Smooth muscle cell (in vitro differentiated cells): ENCODE measurements around the gene KIAA1671. TPM values are rescaled to one million over a fixed set of nuclear protein-coding genes. Genes with fewer than 3 reads are reported as not detected.

Experiments
- DNase-seq: peaks from one replicate; lab custom pipeline; 2025; ENCODE audit not compliant: unreplicated experiment; lab: John Stamatoyannopoulos, UW
- H2AFZ ChIP-seq: fragments of 200-600 bp; sonication (generic); 2 replicates; pipeline ENCODE4 v1.6.0; 2016; ENCODE audit warnings: antibody characterized with exemption, low read depth, mild to moderate bottlenecking
- H3F3A ChIP-seq: fragments of 200-600 bp; sonication (generic); 2 replicates; pipeline ENCODE4 v1.6.0; 2017; ENCODE audit warnings: antibody characterized with exemption, low read depth
- H3K27ac ChIP-seq: fragments of 200-600 bp; sonication (generic); 2 replicates; pipeline ENCODE4 v1.5.1; 2016; ENCODE audit warnings: low read depth, mild to moderate bottlenecking
- H3K27me3 ChIP-seq: fragments of 200-600 bp; sonication (generic); 2 replicates; pipeline ENCODE4 v1.6.1; 2016; ENCODE audit warnings: low read depth, mild to moderate bottlenecking
- H3K36me3 ChIP-seq: fragments of 200-600 bp; sonication (generic); 2 replicates; pipeline ENCODE4 v1.5.1; 2016; ENCODE audit warnings: low read depth
- H3K4me1 ChIP-seq: fragments of 200-600 bp; sonication (generic); 2 replicates; pipeline ENCODE4 v1.5.1; 2016; ENCODE audit warnings: low read depth
- H3K4me2 ChIP-seq: fragments of 200-600 bp; sonication (generic); 2 replicates; pipeline ENCODE4 v1.6.0; 2016; ENCODE audit warnings: mild to moderate bottlenecking
- H3K4me3 ChIP-seq: fragments of 200-600 bp; sonication (generic); 2 replicates; pipeline ENCODE4 v1.5.1; 2016; ENCODE audit warnings: mild to moderate bottlenecking
- H3K79me2 ChIP-seq: fragments of 200-600 bp; sonication (generic); 2 replicates; pipeline ENCODE4 v1.6.0; 2016; ENCODE audit warnings: low read depth, mild to moderate bottlenecking
- H3K9ac ChIP-seq: fragments of 200-600 bp; sonication (generic); 2 replicates; pipeline ENCODE4 v1.6.0; 2016; ENCODE audit warnings: low read depth
- H3K9me3 ChIP-seq: fragments of 200-600 bp; sonication (generic); replicated peaks from 2 replicates; pipeline ENCODE4 v1.5.1; 2016; ENCODE audit warnings: low read depth
- H4K20me1 ChIP-seq: fragments of 200-600 bp; sonication (generic); 2 replicates; pipeline ENCODE4 v1.6.0; 2016; ENCODE audit warnings: low read depth
- CTCF ChIP-seq: fragments of 200-600 bp; sonication (generic); IDR thresholded peaks from 2 replicates; pipeline ENCODE4 v1.5.1; 2017; ENCODE audit warnings: borderline replicate concordance, mild to moderate bottlenecking, antibody characterized with exemption; ENCODE audit not compliant: insufficient read depth, poor library complexity, severe bottlenecking
- WGBS: methylation state at CpG from one replicate; pipeline ENCODE4 v1.1.7; 2016; ENCODE audit warnings: low lambda C conversion rate; 5-methylcytosine and 5-hydroxymethylcytosine counted together
- polyA plus RNA-seq: library from polyadenylated mRNA; unstranded; fragments of >200 nt; fragmentation: Nextera tagmentation; extraction: Ambion mirVana; gene quantifications from 2 replicates; pipeline ENCODE4 v1.2.1, GENCODE V29; 2016
- total RNA-seq: library from RNA; depleted of rRNA; stranded (reverse); fragments of >200 nt; gene quantifications from 2 replicates; pipeline ENCODE4 v1.2.3, GENCODE V29; 2014

The KIAA1671 gene
- total and polyA plus RNA-seq, 2 experiments from 2014 or later = 1.7 to 7.6 TPM

DNA sequence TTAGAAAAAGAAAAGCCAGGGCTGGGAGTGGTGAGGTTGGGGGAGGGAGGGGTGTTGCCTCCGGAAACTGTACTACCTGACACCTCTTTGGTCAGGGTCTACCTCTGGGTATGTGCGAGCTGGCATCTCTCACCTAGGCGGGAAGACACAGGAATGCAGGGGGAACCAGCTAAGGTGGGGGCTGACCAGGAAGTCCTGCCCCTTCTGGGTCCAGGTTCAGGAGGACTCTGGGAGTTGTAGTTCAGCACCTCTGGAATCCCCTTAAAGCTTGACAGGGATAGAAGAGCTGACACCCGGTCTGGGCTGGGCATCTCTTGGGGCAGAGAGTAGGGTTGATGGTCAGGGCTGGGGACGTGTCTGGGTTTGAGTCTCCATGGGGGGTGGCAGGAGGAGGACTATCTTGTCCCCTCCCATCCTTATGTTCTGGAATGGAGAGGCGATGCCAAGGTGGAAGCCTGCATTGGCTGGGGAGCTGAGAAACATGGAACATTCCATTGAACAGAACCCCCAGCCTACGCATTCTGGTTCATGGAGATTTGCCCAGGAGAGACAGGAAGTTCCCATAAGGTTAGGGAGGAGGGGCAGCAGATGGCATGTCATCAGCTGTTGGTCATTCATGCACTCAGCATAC, 2.1 kb upstream of the KIAA1671 start:
- Histone ChIP-seq H3K79me2 (peaks cover 2% of the 10 kb centered on the region), H3K9me3 (no peaks in the 10 kb centered on the region), H3K4me3 (peak overlapping the region; percentile 20), H3K9ac (no peak overlapping the region), H4K20me1 (no peaks in the 10 kb centered on the region), H3F3A (peaks cover 4% of the 10 kb centered on the region), H2AFZ (no peak overlapping the region), H3K27me3 (no peaks in the 10 kb centered on the region), H3K36me3 (no peaks in the 10 kb centered on the region), H3K27ac (no peak overlapping the region), H3K4me1 (peaks cover 16% of the 10 kb centered on the region), H3K4me2 (peak overlapping the region; percentile 60)
- no peak for DNase-seq
- TF ChIP-seq CTCF = no peak
- WGBS = 37% methylated on average over 7 of the region's 7 CpGs

DNA sequence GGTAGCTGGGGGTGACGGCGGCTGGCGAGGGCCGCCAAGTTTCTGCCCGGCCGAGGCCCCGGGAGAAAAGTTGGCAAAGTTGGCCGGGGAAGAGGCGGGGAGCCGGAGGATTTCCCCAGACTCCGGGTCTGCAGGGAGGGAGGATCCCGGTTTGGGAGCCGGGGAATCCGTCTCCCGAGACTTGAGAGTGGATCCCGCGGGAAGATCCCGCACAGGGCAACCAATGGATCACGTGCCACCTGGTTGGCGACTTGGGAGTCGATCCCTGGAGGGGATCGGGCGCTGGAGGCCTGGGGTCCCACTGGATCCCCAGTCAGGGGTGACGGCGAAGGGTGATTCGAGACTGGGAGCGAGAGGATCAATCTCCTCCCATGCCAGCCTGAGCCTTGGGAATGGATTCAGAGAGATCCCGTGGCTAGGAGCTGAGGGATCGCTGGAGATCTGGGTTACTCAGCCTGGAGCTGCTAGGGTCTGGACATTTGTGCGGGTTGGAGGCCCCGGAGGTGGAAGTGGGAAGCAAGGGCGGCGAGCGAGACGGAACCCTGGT, 394 bp downstream of the KIAA1671 start:
- TF ChIP-seq CTCF = no peak
- peaks cover 16% of the 10 kb centered on the region for H3K4me1 ChIP-seq
- peak; percentile 78 for DNase-seq
- H3K27ac ChIP-seq = peak overlapping the region; percentile 8
- H3F3A ChIP-seq = peaks cover 4% of the 10 kb centered on the region
- H3K79me2 ChIP-seq = peaks cover 16% of the 10 kb centered on the region
- no peaks in the 10 kb centered on the region for H3K9me3 ChIP-seq
- peak overlapping the region; percentile 84 for H3K4me2 ChIP-seq
- peak overlapping the region; percentile 99 for H2AFZ ChIP-seq
- H3K9ac ChIP-seq = peak overlapping the region; percentile 82
- peak overlapping the region; percentile 61 for H3K4me3 ChIP-seq
- H3K36me3 ChIP-seq = no peaks in the 10 kb centered on the region
- no peaks in the 10 kb centered on the region for H3K27me3 ChIP-seq
- 2% methylated on average over 31 of the region's 35 CpGs for WGBS
- no peaks in the 10 kb centered on the region for H4K20me1 ChIP-seq

DNA sequence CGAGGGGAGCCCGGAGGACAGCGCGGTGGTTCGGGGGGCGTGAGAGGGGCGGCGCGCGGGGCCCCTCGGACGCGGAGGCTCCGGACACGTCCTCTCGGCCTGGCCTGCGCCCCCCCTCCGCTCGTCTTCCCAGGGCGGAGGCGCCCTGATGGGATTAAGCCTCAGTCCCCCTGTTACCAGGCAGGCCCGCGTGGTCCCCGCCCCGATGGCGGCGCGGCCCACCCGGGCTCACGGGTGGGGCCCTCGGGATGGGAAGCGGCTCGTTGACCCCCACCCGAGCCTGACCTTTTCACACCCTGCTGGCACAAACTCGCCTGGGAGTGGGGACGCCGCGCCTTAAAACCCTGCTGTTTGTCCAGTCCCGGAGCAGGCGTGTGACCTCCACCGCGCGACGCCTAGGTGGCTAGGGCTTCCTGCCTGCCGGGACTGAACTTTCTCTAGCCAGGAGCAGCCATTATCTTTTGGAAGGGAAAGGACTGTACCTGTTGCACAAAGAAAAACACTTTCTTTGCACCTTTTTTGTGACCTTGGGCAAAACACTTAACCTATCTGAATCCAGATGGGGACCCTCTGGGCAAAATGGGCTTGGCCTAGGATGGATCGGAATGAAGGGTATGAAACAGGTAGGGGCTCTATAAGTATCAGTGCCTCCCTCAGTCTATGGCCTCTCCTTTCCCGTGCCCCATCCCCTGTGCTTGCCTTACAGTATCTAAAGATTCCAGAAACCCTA, 1.0 kb downstream of the KIAA1671 start:
- no peak for TF ChIP-seq CTCF
- peak overlapping the region; percentile 82 for H3K9ac ChIP-seq
- H3K4me2 ChIP-seq = peak overlapping the region; percentile 84
- H3K36me3 ChIP-seq = no peaks in the 10 kb centered on the region
- no peaks in the 10 kb centered on the region for H3K27me3 ChIP-seq
- H3K27ac ChIP-seq = peak overlapping the region; percentile 8
- peak overlapping the region; percentile 61 for H3K4me3 ChIP-seq
- no peaks in the 10 kb centered on the region for H4K20me1 ChIP-seq
- no peaks in the 10 kb centered on the region for H3K9me3 ChIP-seq
- H2AFZ ChIP-seq = peak overlapping the region; percentile 99
- H3K79me2 ChIP-seq = peaks cover 16% of the 10 kb centered on the region
- peaks cover 4% of the 10 kb centered on the region for H3F3A ChIP-seq
- peaks cover 16% of the 10 kb centered on the region for H3K4me1 ChIP-seq
- WGBS = 2% methylated on average over 27 of the region's 47 CpGs
- no peak for DNase-seq
